DND-41 (cell line): ENCODE results near the gene MORF4L1.

ENCODE experiments used
- CTCF ChIP-seq: IDR thresholded peaks from 2 replicates; pipeline ENCODE4 v1.5.1; 2012; ENCODE audit warnings: borderline replicate concordance, low read length, moderate library complexity, mild to moderate bottlenecking; ENCODE audit not compliant: poor library complexity, severe bottlenecking; ENCODE audit errors: extremely low read depth
- EZH2 ChIP-seq: IDR thresholded peaks from 3 replicates; pipeline ENCODE4 v1.6.1; 2012; ENCODE audit warnings: borderline replicate concordance, low read depth, mild to moderate bottlenecking, moderate library complexity, low read length, inconsistent platforms; ENCODE audit not compliant: severe bottlenecking

GRCh38 chr15:78837543-78837942 lies 35.1 kb upstream of the MORF4L1 start:
- TF ChIP-seq EZH2, result no peak
- no peak for TF ChIP-seq CTCF
